ENCODE measurements around the gene KLHL22.

- TF ChIP-seq CTCF (IDR thresholded peaks at IDR 0.05) = no peak
- TF ChIP-seq POLR2AphosphoS5 (IDR thresholded peaks at IDR 0.05) = no peak
- no peak for TF ChIP-seq POLR2A (IDR thresholded peaks at IDR 0.05)
- TF ChIP-seq EP300 (IDR thresholded peaks at IDR 0.05) = no peak
These were observed 52.9 kb downstream of the KLHL22 start for GRCh38 chr22:20442485-20443284.
